H9 (cell line): Measurements from ENCODE around the gene TARS2. TPM values are rescaled to one million over a fixed set of nuclear protein-coding genes. Genes with fewer than 3 reads are reported as not detected.
A peak's percentile ranks its signal among the peaks of the same experiment; 100 is the strongest.

Experiments
- DNase-seq: peaks from one replicate; pipeline ENCODE4 v3.0.0-alpha.2; 2017
- H2AFZ ChIP-seq: one replicate; pipeline ENCODE4 v1.6.1; 2013; ENCODE audit warnings: mild to moderate bottlenecking, low read length, control low read depth, moderate library complexity
- H2AK5ac ChIP-seq: 2 replicates; pipeline ENCODE4 v1.6.1; 2013; ENCODE audit warnings: low read length, control low read depth, mixed read lengths; ENCODE audit not compliant: insufficient read length
- H2BK120ac ChIP-seq: one replicate; pipeline ENCODE4 v1.6.1; 2013; ENCODE audit warnings: low read depth, mild to moderate bottlenecking, low read length, control low read depth, inconsistent platforms; ENCODE audit not compliant: poor library complexity, severe bottlenecking
- H2BK12ac ChIP-seq: 2 replicates; pipeline ENCODE4 v1.6.1; 2013; ENCODE audit warnings: low read length, control low read depth, mixed read lengths, low read depth; ENCODE audit not compliant: insufficient read length
- H2BK15ac ChIP-seq: 2 replicates; pipeline ENCODE4 v1.6.1; 2013; ENCODE audit warnings: low read depth, low read length, control low read depth
- H2BK20ac ChIP-seq: one replicate; pipeline ENCODE4 v1.6.1; 2013; ENCODE audit warnings: low read depth, mild to moderate bottlenecking, low read length, control low read depth, inconsistent platforms; ENCODE audit not compliant: poor library complexity, severe bottlenecking
- H2BK5ac ChIP-seq: 2 replicates; pipeline ENCODE4 v1.6.1; 2013; ENCODE audit warnings: low read length, control low read depth, mixed read lengths; ENCODE audit not compliant: insufficient read length
- H3K14ac ChIP-seq: 2 replicates; pipeline ENCODE4 v1.6.1; 2013; ENCODE audit warnings: low read length, control low read depth; ENCODE audit not compliant: insufficient read depth
- H3K18ac ChIP-seq: 2 replicates; pipeline ENCODE4 v1.6.1; 2013; ENCODE audit warnings: low read depth, mild to moderate bottlenecking, mixed read lengths, low read length, control low read depth; ENCODE audit not compliant: insufficient read length
- H3K23ac ChIP-seq: 2 replicates; pipeline ENCODE4 v1.6.1; 2013; ENCODE audit warnings: low read length, control low read depth, mixed read lengths, low read depth; ENCODE audit not compliant: insufficient read length
- H3K23me2 ChIP-seq: 2 replicates; pipeline ENCODE4 v1.6.1; 2013; ENCODE audit warnings: low read depth, mild to moderate bottlenecking, mixed read lengths, low read length, control low read depth; ENCODE audit not compliant: insufficient read length, poor library complexity, severe bottlenecking
- H3K27ac ChIP-seq: 2 replicates; pipeline ENCODE4 v1.5.1; 2013; ENCODE audit warnings: low read length, control low read depth, mixed read lengths, low read depth; ENCODE audit not compliant: insufficient read length
- H3K27me3 ChIP-seq: 2 replicates; pipeline ENCODE4 v1.6.1; 2013; ENCODE audit warnings: low read length, control low read depth, inconsistent platforms; ENCODE audit not compliant: insufficient read depth
- H3K4ac ChIP-seq: 2 replicates; pipeline ENCODE4 v1.6.1; 2013; ENCODE audit warnings: low read depth, mild to moderate bottlenecking, control low read depth, inconsistent platforms, low read length, moderate library complexity
- H3K4me1 ChIP-seq: 2 replicates; pipeline ENCODE4 v1.6.1; 2013; ENCODE audit warnings: low read length, control low read depth, inconsistent platforms; ENCODE audit not compliant: insufficient read depth
- H3K4me2 ChIP-seq: 2 replicates; pipeline ENCODE4 v1.6.1; 2013; ENCODE audit warnings: low read length, control low read depth, mixed read lengths; ENCODE audit not compliant: insufficient read length, insufficient read depth
- H3K56ac ChIP-seq: 2 replicates; pipeline ENCODE4 v1.6.1; 2013; ENCODE audit warnings: low read depth, mild to moderate bottlenecking, mixed read lengths, low read length, control low read depth; ENCODE audit not compliant: insufficient read length
- H3K79me1 ChIP-seq: 2 replicates; pipeline ENCODE4 v1.6.1; 2013; ENCODE audit warnings: low read depth, mild to moderate bottlenecking, moderate library complexity, low read length, control low read depth, inconsistent platforms; ENCODE audit not compliant: insufficient read depth, poor library complexity, severe bottlenecking
- H3K79me2 ChIP-seq: 2 replicates; pipeline ENCODE4 v1.6.1; 2013; ENCODE audit warnings: low read length, control low read depth, inconsistent platforms; ENCODE audit not compliant: insufficient read depth
- H3K9ac ChIP-seq: 2 replicates; pipeline ENCODE4 v1.6.1; 2013; ENCODE audit warnings: low read length, control low read depth, mixed read lengths; ENCODE audit not compliant: insufficient read length; ENCODE audit errors: extremely low read depth
- H3K9me3 ChIP-seq: one replicate; pipeline ENCODE4 v1.6.1; 2013; ENCODE audit warnings: low read depth, low read length, inconsistent platforms; ENCODE audit not compliant: control insufficient read depth
- H3T11ph ChIP-seq: one replicate; pipeline ENCODE4 v1.6.1; 2013; ENCODE audit warnings: mild to moderate bottlenecking, low read length, control low read depth, inconsistent platforms
- H4K20me1 ChIP-seq: one replicate; pipeline ENCODE4 v1.6.1; 2013; ENCODE audit not compliant: control insufficient read depth, insufficient read length, insufficient read depth
- H4K5ac ChIP-seq: 2 replicates; pipeline ENCODE4 v1.6.1; 2013; ENCODE audit warnings: low read depth, mild to moderate bottlenecking, mixed read lengths, low read length, control low read depth; ENCODE audit not compliant: insufficient read length
- H4K8ac ChIP-seq: replicated peaks from 2 replicates; pipeline ENCODE4 v1.6.1; 2013; ENCODE audit warnings: low read length, control low read depth, mixed read lengths, low read depth; ENCODE audit not compliant: insufficient read length
- H4K91ac ChIP-seq: 2 replicates; pipeline ENCODE4 v1.6.1; 2013; ENCODE audit warnings: low read depth, mild to moderate bottlenecking, moderate library complexity, mixed read lengths, low read length, control low read depth; ENCODE audit not compliant: insufficient read length
- H3K27ac Mint-ChIP-seq, 3 experiments: 2 replicates in 2 of 3; 3 replicates in 1 of 3; pipeline ENCODE4 v1.8.0; 2020 to 2021; ENCODE audit warnings: mixed read lengths in 3 of 3, mild to moderate bottlenecking in 1 of 3, moderate library complexity in 1 of 3
- H3K27me3 Mint-ChIP-seq: 2 replicates; pipeline ENCODE4 v1.8.0; 2021; ENCODE audit warnings: low read depth, mild to moderate bottlenecking, moderate library complexity, mixed read lengths
- H3K36me3 Mint-ChIP-seq, 3 experiments: 2 replicates in 2 of 3; 3 replicates in 1 of 3; pipeline ENCODE4 v1.8.0; 2020 to 2021; ENCODE audit warnings: low read depth in 3 of 3, mixed read lengths in 3 of 3; ENCODE audit not compliant: insufficient read depth in 1 of 3
- H3K4me1 Mint-ChIP-seq, 2 experiments: 2 replicates each; pipeline ENCODE4 v1.8.0; 2020; ENCODE audit warnings: mixed read lengths in 2 of 2
- H3K4me3 Mint-ChIP-seq, 2 experiments: 2 replicates in 1 of 2; 3 replicates in 1 of 2; pipeline ENCODE4 v1.8.0; 2020 to 2021; ENCODE audit warnings: mild to moderate bottlenecking in 2 of 2, mixed read lengths in 2 of 2, moderate library complexity in 1 of 2
- H3K9me3 Mint-ChIP-seq, 2 experiments: 2 replicates in 1 of 2; 3 replicates in 1 of 2; pipeline ENCODE4 v1.8.0; 2020; ENCODE audit warnings: mild to moderate bottlenecking in 2 of 2, mixed read lengths in 2 of 2, moderate library complexity in 1 of 2
- CTCF ChIP-seq: fragments of 200-600 bp; sonication (generic); conservative IDR thresholded peaks from 3 replicates; pipeline ENCODE4 v1.8.0; 2021; ENCODE audit warnings: antibody characterized with exemption, mild to moderate bottlenecking
- WGBS: extraction: QIAGEN DNeasy Blood & Tissue Kit; methylation state at CpG from one replicate; pipeline ENCODE4 v1.1.7; 2013; ENCODE audit warnings: missing lambda C conversion rate, low lambda C conversion rate, mixed read lengths; ENCODE audit not compliant: insufficient read length; ENCODE audit errors: extremely low coverage; 5-methylcytosine and 5-hydroxymethylcytosine counted together
- total RNA-seq: library from RNA; stranded (reverse); gene quantifications from 2 replicates; pipeline ENCODE4 v1.2.1, GENCODE V29; 2021

The TARS2 gene
- total RNA-seq, 1 experiment from 2014 or later, result 36.5 TPM

- Histone ChIP-seq H2BK120ac (no peak overlapping the region), H4K5ac (no peak overlapping the region), H3K4me2 (no peak overlapping the region), H2AK5ac (no peak overlapping the region), H3K18ac (no peak overlapping the region), H3K9me3 (no peaks in the 10 kb centered on the region), H2BK20ac (no peak overlapping the region), H3K56ac (no peak overlapping the region), H3K4me1 (no peaks in the 10 kb centered on the region; the same call in 1 of the 2 replicates), H3K4ac (no peak overlapping the region), H3K27ac (no peak overlapping the region), H4K20me1 (no peaks in the 10 kb centered on the region), H3K9ac (no peak overlapping the region), H3K27me3 (no peaks in the 10 kb centered on the region), H3T11ph (no peak overlapping the region), H3K79me2 (no peaks in the 10 kb centered on the region), H2AFZ (no peak overlapping the region), H3K23ac (no peak overlapping the region), H4K91ac (no peak overlapping the region), H3K14ac (no peak overlapping the region), H4K8ac (no peak overlapping the region), H2BK5ac (no peak overlapping the region), H2BK15ac (no peak overlapping the region), H2BK12ac (no peak overlapping the region), H3K79me1 (no peaks in the 10 kb centered on the region), H3K23me2 (no peaks in the 10 kb centered on the region)
- no peak for DNase-seq
- H3K4me3 Mint-ChIP-seq, result no peak overlapping the region
- H3K27me3 Mint-ChIP-seq, result no peaks in the 10 kb centered on the region
- no peak for TF ChIP-seq CTCF
- H3K27ac Mint-ChIP-seq, result peak overlapping the region in 1 of 3 experiments; percentile 38; a peak in 1 of 7 replicates
- H3K9me3 Mint-ChIP-seq, result no peaks in the 10 kb centered on the region
- peaks cover 23 to 35% (median 31%) of the 10 kb centered on the region in 3 experiments for H3K36me3 Mint-ChIP-seq
- H3K4me1 Mint-ChIP-seq, result peaks cover 9 to 16% of the 10 kb centered on the region in 2 experiments
- whole genome bisulfite sequencing, result no CpG with 5 or more reads among the region's 4 CpGs
Observed at GRCh38 chr1:150473659-150474058, 13.6 kb upstream of the TARS2 start.
